D721Med (cell line): ENCODE results near the gene FOXO6.

Experiments used
- DNase-seq: peaks from one replicate; pipeline ENCODE4 v3.0.0; 2011; ENCODE audit warnings: low spot score; ENCODE audit not compliant: insufficient read length
- FAIRE-seq: peaks from 2 replicates; lab custom pipeline; 2011; peaks lifted over from hg19 to GRCh38; lab: Jason Lieb, UNC
- CTCF ChIP-seq: IDR thresholded peaks from 2 replicates; pipeline ENCODE4 v1.5.1; 2012; ENCODE audit warnings: mild to moderate bottlenecking, control low read depth; ENCODE audit not compliant: insufficient read depth; ENCODE audit errors: missing control alignments

FOXO6 gene

GRCh38 chr1:41380979-41381691 lies 19.9 kb downstream of the FOXO6 start:
- TF ChIP-seq CTCF = no peak
- DNase-seq (peak; percentile 89), FAIRE-seq (peak; percentile 35)

- no peak for TF ChIP-seq CTCF
- no peak for FAIRE-seq
- no peak for DNase-seq
These were observed 20.7 kb downstream of the FOXO6 start for GRCh38 chr1:41381692-41382479.

- TF ChIP-seq CTCF = no peak
- DNase-seq = no peak
- FAIRE-seq = no peak
These were observed 21.4 kb downstream of the FOXO6 start for GRCh38 chr1:41382480-41383090.

GRCh38 chr1:41383094-41383852 lies 22.0 kb downstream of the FOXO6 start:
- no peak for TF ChIP-seq CTCF
- FAIRE-seq (no peak), DNase-seq (no peak)

- no peak for TF ChIP-seq CTCF
- no peak for DNase-seq
- no peak for FAIRE-seq
These were observed 23.3 kb downstream of the FOXO6 start for GRCh38 chr1:41384579-41384978.

GRCh38 chr1:41385398-41386195 lies 24.4 kb downstream of the FOXO6 start:
- FAIRE-seq = no peak
- TF ChIP-seq CTCF = no peak
- DNase-seq = no peak
